Tibial artery (tissue), 4 donors: Measurements from ENCODE around the gene INAFM1.

Source experiments
- DNase-seq, 2 donors: peaks; one replicate each; pipeline ENCODE4 v3.0.0-alpha.2; 2019
- H3K27ac ChIP-seq, 2 donors: fragments of 200-600 bp; sonication (generic) in 1 of 2; 1 replicate in 1 of 2; 2 replicates in 1 of 2; pipeline ENCODE4 v1.5.1; 2018 to 2019; ENCODE audit warnings: mild to moderate bottlenecking in 1 of 2
- H3K27me3 ChIP-seq, 2 donors: fragments of 200-600 bp; sonication (generic) in 1 of 2; one replicate each; pipeline versions ENCODE4 v1.5.1 to v1.6.0; 2016 to 2019
- H3K36me3 ChIP-seq, 3 donors: fragments of 200-600 bp; sonication (generic) in 2 of 3; one replicate each; pipeline ENCODE4 v1.5.1; 2016 to 2019; ENCODE audit warnings: mild to moderate bottlenecking in 2 of 3
- H3K4me1 ChIP-seq, 4 donors: fragments of 200-600 bp; sonication (generic) in 2 of 4; 1 replicate in 3 of 4; 2 replicates in 1 of 4; pipeline ENCODE4 v1.5.1; 2016 to 2019
- H3K4me3 ChIP-seq, 2 donors: fragments of 200-600 bp; sonication (generic) in 1 of 2; 1 replicate in 1 of 2; 2 replicates in 1 of 2; pipeline ENCODE4 v1.5.1; 2018 to 2019; ENCODE audit warnings: mild to moderate bottlenecking in 2 of 2
- H3K9me3 ChIP-seq, 3 donors: fragments of 200-600 bp; sonication (generic) in 1 of 3; one replicate each; pipeline ENCODE4 v1.5.1; 2016 to 2019
- CTCF ChIP-seq, 2 experiments: fragments of 200-600 bp in 1 of 2; fragments of 450-650 bp in 1 of 2; IDR thresholded peaks; one replicate each; pipeline ENCODE4 v1.5.1; 2017 to 2019; ENCODE audit warnings: antibody characterized with exemption in 2 of 2, mild to moderate bottlenecking in 1 of 2, moderate library complexity in 1 of 2
- intact Hi-C: fragments of 100-400 bp; cut with DNase I; formaldehyde crosslinking; loops from one replicate; pipeline ENCODE4 v1.15.0; 2023; ENCODE audit warnings: low total_unique reads

The INAFM1 gene

GRCh38 chr19:47240556-47240955 is 34.1 kb upstream of the INAFM1 start:
- Histone ChIP-seq H3K27ac (no peak overlapping the region), H3K9me3 (no peaks in the 10 kb centered on the region), H3K4me1 (peaks cover 0 to 46% (median 37%) of the 10 kb centered on the region in 4 donors), H3K27me3 (no peaks in the 10 kb centered on the region), H3K36me3 (no peaks in the 10 kb centered on the region), H3K4me3 (no peak overlapping the region)
- intact Hi-C loops, result no loop called here
- no peak for DNase-seq
- no peak for TF ChIP-seq CTCF (IDR thresholded peaks at IDR 0.05)

GRCh38 chr19:47240996-47241918 is 33.4 kb upstream of the INAFM1 start:
- Histone ChIP-seq H3K36me3 (no peaks in the 10 kb centered on the region), H3K9me3 (no peaks in the 10 kb centered on the region), H3K4me3 (no peak overlapping the region), H3K4me1 (peaks cover 0 to 46% (median 37%) of the 10 kb centered on the region in 4 donors), H3K27me3 (no peaks in the 10 kb centered on the region), H3K27ac (no peak overlapping the region)
- peak in 1 of 2 donors; percentile 56 for DNase-seq
- TF ChIP-seq CTCF (IDR thresholded peaks at IDR 0.05), result no peak
- intact Hi-C loops, result no loop called here

- Histone ChIP-seq H3K4me3 (no peak overlapping the region), H3K4me1 (peaks cover 0 to 46% (median 37%) of the 10 kb centered on the region in 4 donors), H3K27me3 (no peaks in the 10 kb centered on the region), H3K36me3 (no peaks in the 10 kb centered on the region), H3K27ac (peak overlapping the region in 1 of 2 donors; percentile 74), H3K9me3 (no peaks in the 10 kb centered on the region)
- DNase-seq, result no peak
- no peak for TF ChIP-seq CTCF (IDR thresholded peaks at IDR 0.05)
- intact Hi-C loops, result no loop called here
Measured at GRCh38 chr19:47241919-47242577, 32.6 kb upstream of the INAFM1 start.

- H3K4me3 ChIP-seq, result peak overlapping the region; percentile 39 to 47
- intact Hi-C loops, result no loop called here
- no peaks in the 10 kb centered on the region for H3K9me3 ChIP-seq
- peak overlapping the region; percentile 68 to 74 for H3K27ac ChIP-seq
- H3K27me3 ChIP-seq, result no peaks in the 10 kb centered on the region
- TF ChIP-seq CTCF (IDR thresholded peaks at IDR 0.05), result no peak
- DNase-seq, result no peak
- peaks cover 0 to 48% (median 38%) of the 10 kb centered on the region in 4 donors for H3K4me1 ChIP-seq
- H3K36me3 ChIP-seq, result no peaks in the 10 kb centered on the region
Measured at GRCh38 chr19:47243364-47243775, 31.3 kb upstream of the INAFM1 start.

GRCh38 chr19:47243776-47244547 is 30.7 kb upstream of the INAFM1 start:
- peaks cover 0 to 48% (median 38%) of the 10 kb centered on the region in 4 donors for H3K4me1 ChIP-seq
- H3K36me3 ChIP-seq, result no peaks in the 10 kb centered on the region
- peak overlapping the region; percentile 39 to 47 for H3K4me3 ChIP-seq
- peak overlapping the region; percentile 68 to 74 for H3K27ac ChIP-seq
- TF ChIP-seq CTCF (IDR thresholded peaks at IDR 0.05), result peak; percentile 98 to 100
- peak; percentile 88 to 96 for DNase-seq
- H3K9me3 ChIP-seq, result no peaks in the 10 kb centered on the region
- no peaks in the 10 kb centered on the region for H3K27me3 ChIP-seq
- intact Hi-C loops, result no loop called here
